AG04450 (cell line): ENCODE measurements around the gene POFUT2. TPM values are rescaled to one million over a fixed set of nuclear protein-coding genes. Genes with fewer than 3 reads are reported as not detected.
"Not testable (repeated sequence)": the region's sequence is repeated elsewhere in the genome, so short reads cannot be mapped to it uniquely, and the experiment has no call there.

Experiments
- CTCF ChIA-PET: fragments of 300-600, 350-600 bp; formaldehyde crosslinking; extraction: SDS; loops from one replicate; lab custom pipeline; 2022; ENCODE audit warnings: antibody characterized with exemption, inconsistent platforms; lab: Charles Lee
- POLR2A ChIA-PET: fragments of 350-600 bp; formaldehyde crosslinking; extraction: SDS; loops from one replicate; lab custom pipeline; 2021; ENCODE audit warnings: antibody characterized with exemption, inconsistent platforms; lab: Yijun Ruan, JAX
- DNase-seq: peaks from one replicate; pipeline ENCODE4 v3.0.0-alpha.2; 2011; ENCODE audit warnings: low read depth, low spot score
- H3K27ac ChIP-seq: one replicate; pipeline ENCODE4 v1.5.1; 2012; ENCODE audit warnings: low read depth, low read length, control low read depth
- H3K27me3 ChIP-seq: one replicate; pipeline ENCODE4 v1.6.0; 2012; ENCODE audit warnings: low read length; ENCODE audit not compliant: control insufficient read depth, insufficient read depth
- H3K4me3 ChIP-seq: 2 replicates; pipeline ENCODE4 v1.5.1; 2011; ENCODE audit warnings: mild to moderate bottlenecking, low read depth, low read length, control low read depth
- H3K9me3 ChIP-seq: 2 replicates; pipeline ENCODE4 v1.5.1; 2012; ENCODE audit warnings: low read length; ENCODE audit not compliant: control insufficient read depth, insufficient read depth
- polyA plus RNA-seq: library from polyadenylated mRNA; depleted of rRNA; stranded (reverse); fragments of >200 nt; gene quantifications from 2 replicates; pipeline ENCODE4 v1.2.3, GENCODE V29; 2011
- TF ChIP-seq, protein P1 (sequence below): IDR thresholded peaks from 2 replicates; pipeline ENCODE4 v1.5.1; 2011; ENCODE audit warnings: low read depth, low read length, control low read depth, inconsistent platforms

Gene POFUT2
- polyA plus RNA-seq, 1 experiment: 35.5 TPM

DNA sequence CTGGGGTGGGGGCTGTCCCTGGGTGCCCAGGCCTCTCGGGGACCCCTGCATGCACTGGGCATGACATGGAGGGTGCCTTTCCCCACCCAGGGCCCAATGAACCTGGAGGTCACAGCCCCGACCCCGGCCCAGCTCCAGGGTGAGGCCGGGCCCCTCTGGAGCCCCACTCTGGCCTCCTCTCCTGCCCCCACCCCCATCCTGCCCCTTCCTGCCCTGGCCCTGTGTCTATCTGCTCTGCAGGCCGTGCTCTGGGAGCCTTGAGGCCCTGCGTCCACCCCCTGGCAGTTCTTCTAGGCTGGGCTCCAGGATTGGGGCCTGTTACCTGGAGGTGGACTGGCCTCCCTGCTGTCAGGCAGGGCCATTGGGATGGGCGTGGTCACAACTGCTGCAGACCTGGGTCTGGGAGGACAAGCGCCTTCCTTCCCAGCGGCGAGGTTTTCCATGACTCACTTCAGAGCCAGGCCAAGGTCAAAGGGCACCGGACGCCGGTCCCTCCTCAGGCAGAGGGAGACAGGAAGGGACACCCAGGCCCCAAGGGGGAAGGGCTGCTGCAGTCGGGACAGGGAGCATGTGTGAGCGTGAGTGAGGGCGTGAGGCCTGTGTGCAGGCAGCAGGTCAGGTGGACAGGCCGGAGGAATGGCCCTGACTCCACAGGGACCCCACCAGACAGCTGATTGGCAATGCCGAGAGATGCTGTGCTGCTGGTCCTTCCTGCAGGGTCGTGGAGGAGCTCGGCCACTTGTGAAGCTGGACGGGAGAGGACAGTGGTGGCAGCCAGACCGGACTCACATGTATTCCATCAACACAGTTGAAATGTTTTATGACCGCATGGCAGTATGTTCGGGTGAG is 31.1 kb upstream of the POFUT2 start:
- peaks cover 3% of the 10 kb centered on the region; the same call in 1 of the 2 replicates for H3K9me3 ChIP-seq
- no peak overlapping the region for H3K4me3 ChIP-seq
- no peak for DNase-seq
- ChIA-PET POLR2A (no interaction called here), CTCF (interaction anchor here (1.4 kb wide), 1 partner anchor 121 kb away, joined by 4 read pairs; no protein-coding TSS in a partner anchor)
- no peaks in the 10 kb centered on the region for H3K27me3 ChIP-seq
- peak overlapping the region; percentile 71 for H3K27ac ChIP-seq
- TF ChIP-seq, protein P1, sequence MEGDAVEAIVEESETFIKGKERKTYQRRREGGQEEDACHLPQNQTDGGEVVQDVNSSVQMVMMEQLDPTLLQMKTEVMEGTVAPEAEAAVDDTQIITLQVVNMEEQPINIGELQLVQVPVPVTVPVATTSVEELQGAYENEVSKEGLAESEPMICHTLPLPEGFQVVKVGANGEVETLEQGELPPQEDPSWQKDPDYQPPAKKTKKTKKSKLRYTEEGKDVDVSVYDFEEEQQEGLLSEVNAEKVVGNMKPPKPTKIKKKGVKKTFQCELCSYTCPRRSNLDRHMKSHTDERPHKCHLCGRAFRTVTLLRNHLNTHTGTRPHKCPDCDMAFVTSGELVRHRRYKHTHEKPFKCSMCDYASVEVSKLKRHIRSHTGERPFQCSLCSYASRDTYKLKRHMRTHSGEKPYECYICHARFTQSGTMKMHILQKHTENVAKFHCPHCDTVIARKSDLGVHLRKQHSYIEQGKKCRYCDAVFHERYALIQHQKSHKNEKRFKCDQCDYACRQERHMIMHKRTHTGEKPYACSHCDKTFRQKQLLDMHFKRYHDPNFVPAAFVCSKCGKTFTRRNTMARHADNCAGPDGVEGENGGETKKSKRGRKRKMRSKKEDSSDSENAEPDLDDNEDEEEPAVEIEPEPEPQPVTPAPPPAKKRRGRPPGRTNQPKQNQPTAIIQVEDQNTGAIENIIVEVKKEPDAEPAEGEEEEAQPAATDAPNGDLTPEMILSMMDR: no peak

- TF ChIP-seq, protein P1: no peak
- Histone ChIP-seq H3K9me3 (peaks cover 4% of the 10 kb centered on the region; the same call in 1 of the 2 replicates), H3K4me3 (no peak overlapping the region), H3K27me3 (no peaks in the 10 kb centered on the region), H3K27ac (peak overlapping the region; percentile 71)
- POLR2A ChIA-PET: interaction anchor here (0.9 kb wide), 1 partner anchor 12 kb away, joined by 3 read pairs; no protein-coding TSS in a partner anchor
- CTCF ChIA-PET: interaction anchor here (1.2 to 1.4 kb wide), 2 partner anchors 9 to 121 kb away, joined by 3 to 4 read pairs; no protein-coding TSS in a partner anchor
- no peak for DNase-seq
Observed at GRCh38 chr21:45318146-45318555, 30.5 kb upstream of the POFUT2 start.

DNA sequence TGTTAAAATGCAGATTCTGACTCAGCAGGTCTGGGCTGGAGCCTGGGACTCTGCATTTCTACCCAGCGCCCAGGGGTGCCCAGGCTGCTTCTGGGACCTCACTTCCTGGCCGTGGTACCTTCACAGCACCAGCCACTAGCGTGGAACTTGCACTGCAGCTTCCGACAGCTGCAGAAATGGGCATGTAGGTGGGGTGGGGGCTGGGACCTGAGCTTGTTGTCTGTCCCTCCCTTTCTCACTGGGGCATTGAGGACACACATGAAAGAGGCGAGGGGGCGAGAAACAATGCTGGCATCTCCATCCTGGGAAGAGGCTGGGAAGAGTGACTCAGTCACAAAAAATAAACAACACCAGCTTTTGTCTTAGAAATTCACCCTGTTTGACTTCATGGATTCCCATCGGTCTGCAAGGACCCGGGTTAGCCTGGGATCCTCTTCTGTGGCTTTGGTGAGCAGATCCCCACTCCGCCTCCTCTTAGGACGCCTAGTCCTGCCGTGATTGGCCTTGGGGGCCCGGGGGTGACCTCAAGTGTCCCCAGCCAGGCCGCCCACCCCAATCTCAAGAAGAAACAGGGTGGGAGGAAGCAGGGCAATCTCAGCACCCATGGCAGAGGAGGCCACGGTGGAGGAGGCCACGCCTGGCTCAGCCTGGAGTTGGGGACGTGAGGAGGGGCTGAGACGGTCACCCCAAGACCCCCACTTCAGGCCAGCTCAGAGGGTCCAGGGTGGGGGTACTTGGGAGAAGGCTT is 29.9 kb upstream of the POFUT2 start:
- POLR2A ChIA-PET: interaction anchor here (0.7 to 0.9 kb wide), 3 partner anchors 12 to 490 kb away, joined by 3 read pairs; no protein-coding TSS in a partner anchor

DNA sequence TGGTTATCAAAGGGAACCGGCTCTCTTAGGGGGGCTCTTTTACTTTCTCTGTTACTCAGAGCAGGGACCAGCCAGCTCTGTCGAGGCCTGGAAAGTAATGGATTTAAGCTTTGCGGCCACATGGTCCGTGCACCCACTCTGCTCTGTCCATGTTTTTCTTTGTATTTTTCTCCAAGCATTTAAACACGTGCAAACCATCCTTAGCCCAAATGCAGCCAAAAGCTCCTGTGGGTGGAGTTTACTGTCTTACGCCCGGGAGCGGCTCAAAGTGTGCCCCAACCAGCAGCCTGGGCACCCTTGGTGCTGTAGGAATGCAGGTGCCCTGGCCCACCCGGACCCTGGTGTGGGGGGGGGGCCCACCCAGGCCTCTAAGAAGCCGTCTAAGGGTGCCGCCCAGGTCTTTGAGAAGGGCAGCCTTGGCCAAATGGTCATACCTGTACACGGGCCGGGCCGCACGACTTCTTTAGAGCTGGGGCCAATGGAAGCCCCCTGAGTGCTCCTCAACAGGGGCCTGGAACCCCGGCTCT is 29.2 kb upstream of the POFUT2 start:
- Histone ChIP-seq H3K4me3 (no peak overlapping the region), H3K27me3 (no peaks in the 10 kb centered on the region), H3K27ac (peak overlapping the region; percentile 71), H3K9me3 (peaks cover 6% of the 10 kb centered on the region; the same call in 1 of the 2 replicates)
- TF ChIP-seq, protein P1: no peak
- DNase-seq: no peak
- ChIA-PET POLR2A (interaction anchor here (0.7 to 0.9 kb wide), 3 partner anchors 13 to 489 kb away, joined by 3 read pairs; no protein-coding TSS in a partner anchor), CTCF (interaction anchor here (1.2 to 1.4 kb wide), 2 partner anchors 8 to 123 kb away, joined by 3 to 4 read pairs; no protein-coding TSS in a partner anchor)

More for the DNA sequence above, 29.9 kb upstream of the POFUT2 start:
- CTCF ChIA-PET: interaction anchor here (1.2 to 1.4 kb wide), 2 partner anchors 8 to 122 kb away, joined by 3 to 4 read pairs; no protein-coding TSS in a partner anchor
- Histone ChIP-seq H3K9me3 (peaks cover 6% of the 10 kb centered on the region; the same call in 1 of the 2 replicates), H3K4me3 (no peak overlapping the region), H3K27me3 (no peaks in the 10 kb centered on the region), H3K27ac (peak overlapping the region; percentile 71)
- TF ChIP-seq, protein P1: no peak
- peak; percentile 69 for DNase-seq

DNA sequence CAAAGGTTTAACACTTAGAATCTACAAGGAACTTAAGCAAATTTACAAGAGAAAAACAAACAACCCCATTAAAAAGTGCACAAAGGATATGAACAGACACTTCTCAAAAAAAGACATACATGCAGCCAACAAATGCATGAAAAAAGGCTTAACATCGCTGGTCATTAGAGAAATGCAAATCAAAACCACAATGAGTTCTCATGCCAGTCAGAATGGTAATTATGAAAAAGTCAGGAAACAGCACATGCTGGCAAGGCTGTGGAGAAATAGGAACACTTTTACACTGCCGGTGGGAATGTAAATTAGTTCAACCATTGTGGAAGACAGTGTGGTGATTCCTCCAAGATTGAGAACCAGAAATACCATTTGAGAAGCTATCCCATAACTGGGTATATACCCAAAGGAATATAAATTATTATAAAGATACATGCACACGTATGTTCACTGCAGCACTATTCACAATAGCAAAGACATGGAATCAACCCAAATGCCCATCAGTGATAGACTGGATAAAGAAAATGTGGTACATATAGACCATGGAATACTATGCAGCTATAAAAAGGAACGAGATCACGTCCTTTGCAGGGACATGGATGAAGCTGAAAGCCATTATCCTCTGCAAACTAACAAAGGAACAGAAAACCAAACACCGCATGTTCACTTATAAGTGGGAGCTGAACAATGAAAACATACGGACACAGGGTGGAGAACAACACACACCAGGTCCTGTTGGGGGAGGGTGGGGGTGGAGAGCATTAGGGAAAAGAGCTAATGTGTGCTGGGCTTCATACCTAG is 28.2 kb upstream of the POFUT2 start:
- CTCF ChIA-PET: interaction anchor here (0.6 kb wide), 1 partner anchor 175 kb away, joined by 5 read pairs; no protein-coding TSS in a partner anchor
- H3K4me3 ChIP-seq, DNase-seq, H3K9me3 ChIP-seq, H3K27me3 ChIP-seq, POLR2A ChIA-PET, H3K27ac ChIP-seq: not testable (repeated sequence)
